Activated T-cell treated with anti-CD3 and anti-CD28 coated beads, Interleukin-2, amount 50 U/mL, for 48 hours (primary cell): ENCODE data around the gene ASB2.
A peak's percentile ranks its signal among the peaks of the same experiment; 100 is the strongest.

Experiments
- DNase-seq, 2 experiments: peaks; one replicate each; pipeline ENCODE4 v3.0.0-alpha.2; 2020

Gene ASB2

DNA sequence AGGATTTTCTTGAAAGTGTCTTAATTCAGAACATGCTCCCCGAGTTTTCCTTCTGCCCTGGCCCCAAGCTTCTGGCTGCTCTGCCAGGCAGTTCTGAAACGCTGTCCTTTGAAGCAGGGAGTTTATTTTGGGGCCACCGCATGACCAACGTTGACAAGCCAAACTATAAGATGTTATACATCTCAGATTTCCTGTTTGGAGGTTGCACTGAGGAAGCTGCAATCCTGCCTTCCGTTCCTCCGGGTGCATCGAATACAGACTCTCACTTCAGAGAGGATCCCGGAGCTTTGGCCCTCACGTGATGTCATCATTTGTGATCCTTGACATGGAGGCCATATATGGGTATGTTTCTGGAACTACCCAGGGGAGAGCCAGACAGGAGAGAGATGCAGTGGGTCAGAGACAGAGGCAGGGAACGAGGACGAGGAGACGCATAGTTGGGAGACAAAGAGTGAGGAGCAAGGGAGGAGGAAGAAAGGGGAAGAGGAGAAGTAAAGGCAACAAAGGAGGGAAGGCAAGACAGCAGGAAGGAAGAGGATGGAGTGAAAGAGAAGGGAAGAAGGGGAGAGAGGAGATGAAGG lies at the start of gene ASB2:
ASB2 (minus strand) TSS at position 94 of the 581 bp plus-strand sequence. CDS start 12,031 bp downstream, outside the sequence.
- DNase-seq, result peak; percentile 63 to 64

DNA sequence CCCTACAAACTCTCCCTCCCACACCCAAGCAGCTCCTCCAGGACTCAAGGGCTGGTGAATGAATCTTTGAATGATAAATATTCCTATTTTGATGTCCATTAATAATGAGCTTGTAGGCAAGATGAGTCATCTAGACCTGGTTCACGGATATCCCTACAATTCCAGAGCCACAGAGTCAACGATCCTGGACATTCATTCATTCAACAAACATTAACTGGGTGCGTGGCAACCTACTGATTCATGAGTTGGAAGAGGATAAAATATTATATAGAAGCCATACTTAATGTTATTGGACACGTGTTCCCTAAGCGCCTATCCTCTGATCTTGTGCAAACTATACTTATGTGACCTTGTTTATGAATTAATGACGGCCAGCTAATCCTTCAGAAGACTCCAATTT lies 49.4 kb upstream of the ASB2 start:
- DNase-seq, result no peak

DNA sequence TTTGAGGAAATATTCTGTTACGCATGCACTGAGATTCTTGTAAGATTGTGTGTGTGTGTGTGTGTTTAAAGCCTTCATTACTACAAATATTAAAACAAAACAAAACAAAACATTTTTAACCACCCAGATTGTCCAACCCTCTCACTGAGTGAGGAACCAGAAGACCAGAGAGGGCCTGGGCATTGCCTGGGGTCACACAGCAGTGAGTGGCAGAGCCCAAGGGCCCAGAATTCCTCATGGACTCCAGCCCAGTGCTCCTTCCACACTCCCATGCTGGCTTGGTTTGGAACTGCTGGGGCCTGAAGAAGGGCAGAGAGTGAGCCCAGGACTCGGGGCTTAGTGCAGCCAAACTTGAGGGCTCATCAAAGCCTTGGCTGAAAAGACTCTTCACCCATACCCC lies 48.2 kb upstream of the ASB2 start:
- no peak for DNase-seq

DNA sequence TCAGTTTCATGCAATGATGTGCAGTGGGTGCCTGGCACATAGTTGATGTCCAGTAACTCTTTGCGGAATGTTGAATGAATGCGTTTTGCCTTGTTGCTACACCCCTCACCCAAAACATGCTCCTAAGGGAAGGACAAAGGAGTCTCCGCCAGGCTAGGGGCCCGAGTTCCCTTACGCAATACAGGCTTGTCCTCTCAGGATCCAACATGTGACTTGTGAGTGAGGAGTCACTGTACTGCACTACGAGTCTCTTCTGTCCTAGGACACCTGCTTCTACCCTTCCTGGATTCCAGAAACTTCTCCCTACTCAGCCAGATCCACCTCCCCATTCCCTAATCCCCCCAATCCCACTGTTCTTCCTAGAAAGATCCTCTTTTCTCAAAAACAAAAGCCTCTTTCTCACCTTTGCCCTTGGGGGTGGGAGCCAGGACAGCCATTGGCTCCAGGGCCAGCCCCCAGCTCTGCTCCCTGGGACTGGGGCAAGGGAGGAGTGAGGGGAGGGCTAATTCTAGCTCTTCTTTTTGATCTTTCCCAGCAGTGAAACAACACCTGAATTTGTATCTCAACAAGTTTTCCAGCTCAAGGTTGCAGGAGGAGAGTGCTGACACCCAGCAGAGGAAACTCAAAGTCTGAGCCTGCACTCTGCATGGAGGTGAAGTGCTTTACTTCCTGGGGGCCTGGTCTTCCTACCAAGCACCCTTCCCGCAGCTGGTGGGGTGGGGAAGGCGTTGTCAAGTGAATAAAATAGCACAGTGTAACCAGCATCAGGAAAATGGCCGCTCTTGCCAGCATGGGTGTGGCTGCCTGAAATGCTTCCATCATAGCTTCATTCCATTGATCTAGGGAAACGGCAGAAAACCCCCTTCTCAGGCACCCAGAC lies 46.4 kb upstream of the ASB2 start:
- DNase-seq, result no peak

DNA sequence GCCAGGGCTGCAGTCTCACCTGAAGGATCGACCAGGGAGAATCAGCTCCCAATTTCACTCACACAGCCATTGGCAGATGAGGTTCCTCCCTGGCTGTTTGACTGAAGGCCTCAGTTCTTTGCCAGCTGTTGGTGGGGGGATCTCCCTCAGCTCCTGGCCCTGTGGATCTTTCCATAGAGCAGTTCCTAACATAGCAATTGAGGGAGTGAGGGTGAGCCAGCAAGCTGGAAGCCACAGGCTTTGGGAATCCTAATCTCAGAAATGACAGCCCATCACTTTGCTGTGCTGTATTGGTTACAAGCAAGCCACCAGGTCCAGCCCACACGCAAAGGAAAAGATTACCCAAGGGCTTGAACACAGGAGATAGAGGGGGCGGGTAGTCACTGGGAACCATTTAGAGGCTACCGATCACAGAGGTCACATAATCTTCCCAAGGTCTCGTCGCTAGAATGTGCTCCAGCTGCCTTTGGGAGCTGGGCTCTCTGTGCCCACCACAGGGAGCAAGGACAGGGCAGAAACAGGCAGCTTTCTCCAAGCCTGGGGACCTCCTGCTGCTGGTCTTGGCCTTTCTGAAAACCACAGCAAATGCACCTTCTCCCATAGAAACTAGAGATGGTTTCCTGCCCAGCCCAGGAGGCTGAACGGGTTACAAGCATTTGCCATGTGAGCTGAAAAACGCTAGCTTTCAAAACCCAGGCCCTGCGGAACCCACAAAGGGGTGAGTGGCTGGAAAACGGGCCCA lies 45.2 kb upstream of the ASB2 start:
- peak; percentile 62 for DNase-seq

DNA sequence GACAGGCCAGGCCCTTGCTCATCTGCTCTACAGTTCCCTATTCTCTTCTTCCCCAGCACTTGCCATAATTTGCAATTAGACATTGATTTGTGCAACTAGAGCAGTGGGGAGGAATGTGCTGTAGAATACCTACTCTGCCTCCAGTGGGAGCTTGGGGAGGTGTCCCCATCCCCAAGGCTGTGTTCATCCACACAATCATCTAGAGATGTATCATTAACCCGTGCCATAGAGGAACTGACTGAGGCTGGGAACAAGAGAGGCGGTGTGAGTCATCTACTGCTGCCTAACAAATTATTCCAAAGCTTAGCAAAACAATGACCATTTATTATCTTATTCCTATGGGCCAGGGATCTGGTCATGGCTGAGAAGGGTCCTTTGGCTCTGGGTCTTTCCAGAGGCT lies 44.6 kb upstream of the ASB2 start:
- DNase-seq, result no peak

DNA sequence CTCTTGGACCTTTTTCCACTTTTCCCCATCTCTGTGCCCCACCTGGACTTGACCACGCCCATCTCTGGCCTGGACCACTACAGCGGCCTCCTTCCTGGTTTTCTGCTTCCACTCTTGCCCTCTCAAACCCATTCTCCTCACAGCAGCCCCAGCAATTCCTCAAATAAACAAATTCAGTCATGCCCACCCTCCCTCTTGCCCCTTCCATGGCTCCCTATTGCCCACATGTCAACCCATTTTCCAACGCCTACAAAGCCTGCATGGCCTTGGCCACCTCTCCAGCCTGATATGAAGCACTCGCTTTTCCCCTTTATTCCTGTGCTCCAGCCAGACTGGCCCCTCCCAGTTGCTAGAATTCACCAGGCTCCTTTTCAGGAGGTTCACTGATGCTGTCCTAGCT lies 43.9 kb upstream of the ASB2 start:
- no peak for DNase-seq

DNA sequence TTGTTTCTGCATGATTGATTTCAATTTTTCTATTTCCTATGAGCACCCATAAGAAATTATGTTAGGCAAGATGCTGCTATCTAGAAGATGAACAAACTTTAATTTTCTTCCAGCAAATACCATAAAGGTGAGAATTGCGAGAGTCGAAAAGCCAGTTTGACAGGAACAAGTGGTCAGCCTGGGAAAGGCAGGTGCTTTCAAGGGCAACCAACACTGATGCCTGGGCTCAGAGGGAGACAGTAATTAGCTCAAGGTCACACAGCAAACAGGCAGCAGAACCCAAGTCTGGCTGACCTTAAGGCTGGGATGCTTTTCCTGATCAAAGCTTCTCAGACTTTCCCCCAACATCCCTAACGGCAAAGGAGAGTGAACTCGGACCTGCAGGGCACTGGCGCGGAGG lies 43.0 kb upstream of the ASB2 start:
- DNase-seq, result no peak

DNA sequence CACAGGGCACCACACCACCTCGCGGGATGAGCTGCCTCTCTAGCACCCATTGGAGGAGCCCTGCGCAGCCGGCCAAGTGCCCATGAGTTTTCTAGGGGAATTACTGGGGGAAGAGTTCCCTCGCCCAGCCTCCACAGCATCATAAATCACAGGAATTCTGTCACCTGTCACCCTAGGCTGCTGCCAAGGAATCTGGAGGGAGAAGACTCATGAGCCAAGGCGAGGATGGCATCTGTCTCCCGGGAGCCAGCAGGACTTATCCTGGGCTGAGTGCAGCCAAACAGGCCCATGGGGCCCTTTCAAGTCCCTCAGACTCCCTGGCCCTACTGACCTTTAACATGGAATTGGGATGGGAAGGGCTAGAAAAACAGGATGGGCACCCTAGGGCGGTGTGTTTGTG lies 41.9 kb upstream of the ASB2 start:
- no peak for DNase-seq

DNA sequence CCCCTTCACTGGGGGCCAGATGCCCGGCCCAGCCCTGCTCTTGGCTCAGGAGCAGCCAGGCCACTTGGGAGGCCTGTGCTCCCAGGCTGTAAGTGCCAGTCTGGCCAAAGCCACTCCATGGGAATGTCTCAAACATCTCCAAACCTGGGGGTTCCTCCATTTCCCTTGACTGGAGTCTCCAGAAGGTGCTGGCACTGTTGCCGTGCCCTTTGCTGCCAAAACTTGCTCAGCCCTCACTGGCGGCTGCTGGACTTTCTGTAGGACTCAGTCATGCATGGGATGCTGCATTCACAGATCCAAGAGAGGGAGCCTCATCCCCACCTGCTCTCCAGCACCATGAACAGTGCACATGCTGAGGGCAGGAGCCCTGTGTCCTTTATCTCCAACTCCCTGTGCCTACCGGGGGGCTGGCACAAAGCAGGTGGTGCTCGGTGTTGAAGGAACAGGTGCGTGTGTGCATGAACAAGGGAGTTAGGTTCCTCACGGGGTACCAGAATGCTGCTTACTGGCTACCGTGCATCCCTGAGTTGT lies 40.1 kb upstream of the ASB2 start:
- DNase-seq, result no peak

DNA sequence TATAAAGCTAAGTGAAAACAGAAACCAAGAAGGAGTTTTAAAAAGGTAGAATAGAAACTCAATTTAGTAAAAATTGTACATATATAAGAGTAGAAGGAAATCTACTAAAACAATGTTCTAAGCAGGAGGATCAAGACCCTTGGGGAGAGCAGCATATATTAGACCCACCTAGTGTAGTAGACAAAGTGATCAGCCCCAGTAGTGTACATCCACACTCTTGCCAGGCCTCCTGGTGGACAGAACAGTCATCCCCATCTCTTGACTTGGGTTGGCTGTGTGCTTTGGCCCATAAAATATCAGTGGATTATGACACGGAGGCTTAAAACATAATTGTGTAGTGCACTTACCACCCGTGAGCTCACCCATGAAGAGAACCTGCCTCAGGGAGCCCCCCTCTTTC lies 38.9 kb upstream of the ASB2 start:
- DNase-seq, result no peak

- no peak for DNase-seq
Observed at GRCh38 chr14:94014382-94014781, 38.0 kb upstream of the ASB2 start.

- no peak for DNase-seq
Observed at GRCh38 chr14:94011795-94012194, 35.4 kb upstream of the ASB2 start.

DNA sequence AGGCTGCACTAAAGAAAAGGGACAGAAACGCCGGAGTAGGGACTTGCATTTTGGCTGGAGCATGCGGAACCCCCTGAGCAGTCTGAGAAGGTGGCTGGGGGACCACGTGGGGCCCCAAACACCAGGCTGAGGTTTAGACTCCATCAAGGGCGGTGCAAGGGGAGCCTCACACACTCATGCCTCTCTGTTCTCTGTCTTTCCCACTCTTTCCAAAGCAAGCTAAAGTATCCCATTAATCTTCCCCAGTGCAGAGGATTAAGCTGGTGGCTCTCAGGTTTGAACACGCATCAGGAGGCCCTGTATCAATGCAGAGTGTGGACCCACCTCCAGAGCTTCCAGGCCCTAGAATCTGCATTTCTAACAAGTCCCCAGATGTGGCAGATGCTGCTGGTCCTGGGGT lies 34.3 kb upstream of the ASB2 start:
- DNase-seq, result no peak

DNA sequence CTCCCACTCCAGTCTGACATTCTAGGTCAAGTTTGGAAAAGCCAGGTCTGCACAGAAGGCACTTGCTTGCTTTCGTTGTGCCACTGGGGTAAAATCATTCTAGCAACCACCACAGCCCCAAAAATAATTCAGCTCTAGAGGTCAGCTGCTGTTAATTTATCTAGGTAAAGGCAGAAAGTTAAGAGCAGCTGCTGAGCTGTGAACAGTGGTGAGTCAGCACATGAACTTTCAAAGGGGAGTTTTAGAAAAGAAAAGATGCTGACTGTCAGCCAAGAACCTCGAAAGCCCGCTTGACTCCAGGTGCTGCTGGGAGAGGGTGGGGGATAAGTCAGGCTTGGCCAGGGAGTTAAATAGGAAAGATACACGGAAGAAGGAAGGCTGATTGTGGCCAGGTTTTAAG lies 33.4 kb upstream of the ASB2 start:
- no peak for DNase-seq

DNA sequence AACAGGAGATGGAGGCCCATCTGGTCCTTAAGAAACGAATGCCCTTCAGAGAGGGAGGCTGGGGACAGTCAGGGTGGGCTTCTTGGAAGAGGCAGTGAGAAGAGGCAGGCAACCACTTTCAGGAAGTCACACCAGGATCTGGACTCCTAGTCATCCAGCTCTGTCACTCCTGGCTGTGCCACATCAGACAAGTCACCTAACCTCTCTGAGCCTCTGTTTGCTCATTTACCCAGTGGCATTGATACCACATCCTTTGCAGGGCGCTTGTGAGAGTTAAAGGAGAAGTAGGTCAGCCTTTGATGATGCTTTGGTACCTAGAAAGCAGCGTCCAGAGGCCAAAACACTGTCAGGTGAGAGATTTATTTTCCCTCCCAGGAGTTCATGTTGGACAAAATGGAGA lies 31.9 kb upstream of the ASB2 start:
- DNase-seq, result no peak

- DNase-seq, result no peak
Observed at GRCh38 chr14:94005324-94006073, 29.1 kb upstream of the ASB2 start.

DNA sequence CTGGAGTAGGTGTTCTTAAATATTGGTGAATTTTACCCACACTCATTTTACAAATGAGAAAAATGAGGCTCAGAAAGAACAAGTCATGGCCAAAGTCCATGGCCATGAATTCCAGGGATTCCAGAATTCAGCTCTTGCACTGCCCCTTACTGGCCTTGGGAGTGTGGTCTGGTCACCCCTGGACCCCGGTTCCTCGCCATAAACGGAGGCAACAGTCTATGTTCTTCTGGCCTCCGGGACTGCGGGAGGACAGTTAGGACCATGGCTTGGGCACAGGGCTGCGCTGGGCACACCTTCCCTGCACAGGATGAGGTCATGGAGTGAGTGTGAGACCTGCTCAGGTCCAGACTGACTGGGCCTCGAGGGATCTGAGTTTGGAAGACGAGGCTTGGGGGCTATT lies 27.6 kb upstream of the ASB2 start:
- no peak for DNase-seq

GRCh38 chr14:94003397-94003796 lies 27.0 kb upstream of the ASB2 start:
- no peak for DNase-seq

GRCh38 chr14:94001501-94002396 lies 25.4 kb upstream of the ASB2 start:
- DNase-seq, result peak; percentile 75 to 76

GRCh38 chr14:94001016-94001415 lies 24.6 kb upstream of the ASB2 start:
- no peak for DNase-seq

GRCh38 chr14:94000267-94000666 lies 23.9 kb upstream of the ASB2 start:
- no peak for DNase-seq
